SK-N-SH (cell line): ENCODE measurements around the gene TXNDC11. TPM values are rescaled to one million over a fixed set of nuclear protein-coding genes. Genes with fewer than 3 reads are reported as not detected.

Experiments
- CTCF ChIA-PET: fragments of 300-600, 350-600 bp; formaldehyde crosslinking; extraction: SDS; loops from one replicate; lab custom pipeline; 2021; lab: Yijun Ruan, JAX
- POLR2A ChIA-PET: fragments of 350-600 bp; sonication (Branson Sonifier 250); formaldehyde crosslinking; extraction: SDS; loops from one replicate; lab custom pipeline; 2020; ENCODE audit warnings: antibody characterized with exemption, inconsistent platforms; lab: Yijun Ruan, JAX
- DNase-seq: peaks from one replicate; pipeline ENCODE4 v3.0.0; 2012
- H2AFZ ChIP-seq: fragments of 200-600 bp; sonication (generic); 2 replicates; pipeline ENCODE4 v1.8.1; 2016; ENCODE audit warnings: antibody characterized with exemption, mild to moderate bottlenecking, low read depth
- H3F3A ChIP-seq: fragments of 200-600 bp; sonication (generic); replicated peaks from 2 replicates; pipeline ENCODE3; 2016; ENCODE audit warnings: antibody characterized with exemption, mild to moderate bottlenecking; ENCODE audit not compliant: insufficient read depth
- H3K27ac ChIP-seq, 2 experiments: fragments of 200-500 bp in 1 of 2; fragments of 200-600 bp in 1 of 2; sonication (Bioruptor generic) in 1 of 2; sonication (generic), shearing (Covaris generic) in 1 of 2; 2 replicates each; pipeline versions ENCODE4 v1.5.1 to v1.6.1; 2014 to 2016; ENCODE audit warnings: low read depth in 2 of 2, inconsistent platforms in 1 of 2, low read length in 1 of 2, mild to moderate bottlenecking in 1 of 2, mixed read lengths in 1 of 2
- H3K27me3 ChIP-seq: fragments of 200-600 bp; sonication (generic), shearing (Covaris generic); 2 replicates; pipeline ENCODE4 v1.6.1; 2016; ENCODE audit warnings: mixed run types; ENCODE audit not compliant: insufficient read depth
- H3K36me3 ChIP-seq, 2 experiments: fragments of 200-500 bp in 1 of 2; fragments of 200-600 bp in 1 of 2; sonication (Bioruptor generic) in 1 of 2; sonication (generic) in 1 of 2; replicated peaks in 1 of 2; 2 replicates each; pipeline versions ENCODE3 to v1.5.1; 2014 to 2016; ENCODE audit warnings: low read length in 1 of 2, mild to moderate bottlenecking in 1 of 2; ENCODE audit not compliant: insufficient read depth in 2 of 2, control insufficient read depth in 1 of 2
- H3K4me1 ChIP-seq, 2 experiments: fragments of 200-500 bp in 1 of 2; fragments of 200-600 bp in 1 of 2; sonication (Bioruptor generic) in 1 of 2; sonication (generic), shearing (Covaris generic) in 1 of 2; 2 replicates each; pipeline versions ENCODE4 v1.5.1 to v1.6.1; 2014 to 2016; ENCODE audit warnings: low read depth in 1 of 2, low read length in 1 of 2, mixed run types in 1 of 2; ENCODE audit not compliant: insufficient read depth in 2 of 2, control insufficient read depth in 1 of 2
- H3K4me2 ChIP-seq: fragments of 200-600 bp; sonication (generic), shearing (Covaris generic); 2 replicates; pipeline ENCODE4 v1.6.1; 2017; ENCODE audit warnings: mixed run types
- H3K4me3 ChIP-seq, 2 experiments: fragments of 200-500 bp in 1 of 2; fragments of 200-600 bp in 1 of 2; sonication (Bioruptor generic) in 1 of 2; sonication (generic), shearing (Covaris generic) in 1 of 2; 2 replicates each; pipeline versions ENCODE4 v1.5.1 to v1.8.1; 2014 to 2016; ENCODE audit warnings: low read depth in 2 of 2, inconsistent platforms in 1 of 2, low read length in 1 of 2, mild to moderate bottlenecking in 1 of 2, mixed read lengths in 1 of 2, moderate library complexity in 1 of 2
- H3K79me2 ChIP-seq: fragments of 200-600 bp; sonication (generic); 2 replicates; pipeline ENCODE4 v1.8.1; 2017; ENCODE audit warnings: mild to moderate bottlenecking; ENCODE audit not compliant: insufficient read depth
- H3K9ac ChIP-seq: fragments of 200-600 bp; sonication (generic); 2 replicates; pipeline ENCODE4 v1.6.1; 2017; ENCODE audit warnings: mixed run types
- H3K9me2 ChIP-seq: fragments of 200-600 bp; sonication (generic); 2 replicates; pipeline ENCODE4 v1.6.1; 2017; ENCODE audit warnings: mixed run types
- H3K9me3 ChIP-seq: fragments of 200-600 bp; sonication (generic); 2 replicates; pipeline ENCODE4 v1.6.1; 2017; ENCODE audit warnings: mixed run types, mild to moderate bottlenecking, moderate library complexity
- H4K20me1 ChIP-seq: fragments of 200-600 bp; sonication (generic); 2 replicates; pipeline ENCODE4 v1.6.1; 2017; ENCODE audit warnings: mild to moderate bottlenecking, mixed run types; ENCODE audit not compliant: insufficient read depth
- EP300 ChIP-seq, 2 experiments: IDR thresholded peaks; 2 replicates each; pipeline versions ENCODE4 v1.4.0 to v1.6.1; 2012; ENCODE audit warnings: borderline replicate concordance in 1 of 2, low read depth in 1 of 2, low read length in 1 of 2
- FOXJ3 ChIP-seq: sonication (generic); formaldehyde crosslinking; IDR thresholded peaks from 2 replicates; pipeline ENCODE4 v1.5.1; 2020; ENCODE audit warnings: mild to moderate bottlenecking, missing genetic modification reagents
- FOXM1 ChIP-seq: IDR thresholded peaks from 2 replicates; pipeline ENCODE4 v1.4.0; 2012; ENCODE audit warnings: low read depth, mild to moderate bottlenecking
- GABPA ChIP-seq: IDR thresholded peaks from 2 replicates; pipeline ENCODE4 v1.4.0; 2012; ENCODE audit warnings: low read depth, mild to moderate bottlenecking
- JUND ChIP-seq: IDR thresholded peaks from 2 replicates; pipeline ENCODE4 v1.4.0; 2012
- MEF2A ChIP-seq: IDR thresholded peaks from 2 replicates; pipeline ENCODE4 v1.4.0; 2012; ENCODE audit warnings: low read depth, borderline replicate concordance
- MXI1 ChIP-seq: IDR thresholded peaks from 2 replicates; pipeline ENCODE4 v1.6.1; 2012; ENCODE audit warnings: mild to moderate bottlenecking, low read depth, low read length, improper control_type of control experiment
- RAD21 ChIP-seq: IDR thresholded peaks from 2 replicates; pipeline ENCODE4 v1.6.1; 2012; ENCODE audit warnings: mild to moderate bottlenecking, low read length
- RCOR1 ChIP-seq: fragments of 150-350 bp; IDR thresholded peaks from 2 replicates; pipeline ENCODE4 v1.6.1; 2017; ENCODE audit warnings: antibody characterized with exemption, low read length
- RXRA ChIP-seq: IDR thresholded peaks from 2 replicates; pipeline ENCODE4 v1.4.0; 2012; ENCODE audit warnings: low read depth, mild to moderate bottlenecking, borderline replicate concordance
- TAF1 ChIP-seq: IDR thresholded peaks from 2 replicates; pipeline ENCODE4 v1.6.1; 2012; ENCODE audit warnings: low read depth, mild to moderate bottlenecking, low read length, moderate library complexity, borderline replicate concordance
- TEAD4 ChIP-seq: IDR thresholded peaks from 2 replicates; pipeline ENCODE4 v1.4.0; 2012; ENCODE audit warnings: mild to moderate bottlenecking, borderline replicate concordance; ENCODE audit not compliant: insufficient read depth
- YY1 ChIP-seq: IDR thresholded peaks from 2 replicates; pipeline ENCODE4 v1.4.0; 2012; ENCODE audit warnings: low read depth, mild to moderate bottlenecking
- WGBS: methylation state at CpG from one replicate; pipeline ENCODE4 v1.1.6; 2017; ENCODE audit warnings: low lambda C conversion rate; 5-methylcytosine and 5-hydroxymethylcytosine counted together
- polyA plus RNA-seq, 3 experiments: library from polyadenylated mRNA; depleted of rRNA; stranded (reverse); fragments of >200 nt; gene quantifications; 2 replicates each; pipeline ENCODE4 v1.2.3, GENCODE V29; 2012
- TF ChIP-seq, protein P1 (sequence below): IDR thresholded peaks from 2 replicates; pipeline ENCODE4 v1.6.1; 2012; ENCODE audit warnings: mild to moderate bottlenecking, low read depth, low read length, moderate library complexity

The TXNDC11 gene
- polyA plus RNA-seq, 1 of the 3 experiments (the other 2 are of a cell fraction): 37.0 TPM

DNA sequence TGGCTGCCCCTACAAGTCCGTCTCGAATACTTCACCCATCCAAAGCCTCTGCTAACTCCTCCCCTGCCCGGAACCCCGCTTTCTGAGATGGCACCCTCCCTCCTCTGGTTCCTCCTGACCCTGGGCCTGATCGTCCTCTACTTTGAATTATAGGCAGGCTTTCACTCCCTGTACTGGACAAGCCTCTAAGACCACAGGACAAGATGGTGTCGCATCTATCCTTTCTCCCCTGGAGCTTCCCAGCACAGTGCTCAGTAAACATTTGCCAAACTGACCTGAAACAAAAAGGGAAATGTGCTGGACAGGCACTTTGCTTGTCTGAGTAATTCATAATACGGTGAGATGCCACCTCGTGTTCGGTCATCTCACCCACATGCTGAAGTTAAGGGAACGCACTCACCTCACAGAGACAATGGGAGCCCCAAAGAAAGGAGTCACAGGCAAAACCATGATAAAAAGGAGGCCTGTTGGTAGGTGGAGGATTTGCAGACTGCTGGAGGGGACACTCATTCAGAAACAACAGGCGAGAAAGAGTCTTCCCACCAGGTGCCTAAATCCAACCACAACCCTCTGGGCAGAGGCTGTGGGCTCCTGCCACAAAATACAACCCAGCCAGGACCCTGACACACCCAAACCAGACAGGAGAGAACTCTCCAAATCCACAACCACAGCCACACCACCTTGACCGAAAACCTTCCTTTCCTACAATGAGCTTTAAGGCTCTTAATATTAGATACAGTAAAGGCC is 46.2 kb downstream of the TXNDC11 start:
- Histone ChIP-seq H3K9ac (no peak overlapping the region), H3K27me3 (no peaks in the 10 kb centered on the region), H3K79me2 (peaks cover 18% of the 10 kb centered on the region; the same call in 1 of the 2 replicates), H3K9me3 (no peaks in the 10 kb centered on the region), H3K4me1 (no peaks in the 10 kb centered on the region; a peak in 1 of 4 replicates), H3K9me2 (no peaks in the 10 kb centered on the region), H3K4me2 (no peak overlapping the region), H2AFZ (no peak overlapping the region), H3F3A (no peaks in the 10 kb centered on the region), H4K20me1 (no peaks in the 10 kb centered on the region), H3K27ac (no peak overlapping the region), H3K36me3 (peaks cover 26 to 65% of the 10 kb centered on the region in 2 experiments), H3K4me3 (no peak overlapping the region)
- CTCF ChIA-PET: interaction anchor here (0.8 to 2.1 kb wide), 2 partner anchors 14 to 18 kb away, joined by 3 to 12 read pairs; no protein-coding TSS in a partner anchor
- POLR2A ChIA-PET: no interaction called here
- TF ChIP-seq FOXJ3 (no peak), FOXM1 (no peak), GABPA (no peak), RCOR1 (no peak), YY1 (no peak), EP300 (IDR thresholded peaks at IDR 0.05; ENCODE audit: borderline replicate concordance in 1 of 2, low read depth in 1 of 2, low read length in 1 of 2) (no peak), TEAD4 (no peak), TAF1 (no peak), RXRA (no peak), MXI1 (no peak)
- TF ChIP-seq, protein P1, sequence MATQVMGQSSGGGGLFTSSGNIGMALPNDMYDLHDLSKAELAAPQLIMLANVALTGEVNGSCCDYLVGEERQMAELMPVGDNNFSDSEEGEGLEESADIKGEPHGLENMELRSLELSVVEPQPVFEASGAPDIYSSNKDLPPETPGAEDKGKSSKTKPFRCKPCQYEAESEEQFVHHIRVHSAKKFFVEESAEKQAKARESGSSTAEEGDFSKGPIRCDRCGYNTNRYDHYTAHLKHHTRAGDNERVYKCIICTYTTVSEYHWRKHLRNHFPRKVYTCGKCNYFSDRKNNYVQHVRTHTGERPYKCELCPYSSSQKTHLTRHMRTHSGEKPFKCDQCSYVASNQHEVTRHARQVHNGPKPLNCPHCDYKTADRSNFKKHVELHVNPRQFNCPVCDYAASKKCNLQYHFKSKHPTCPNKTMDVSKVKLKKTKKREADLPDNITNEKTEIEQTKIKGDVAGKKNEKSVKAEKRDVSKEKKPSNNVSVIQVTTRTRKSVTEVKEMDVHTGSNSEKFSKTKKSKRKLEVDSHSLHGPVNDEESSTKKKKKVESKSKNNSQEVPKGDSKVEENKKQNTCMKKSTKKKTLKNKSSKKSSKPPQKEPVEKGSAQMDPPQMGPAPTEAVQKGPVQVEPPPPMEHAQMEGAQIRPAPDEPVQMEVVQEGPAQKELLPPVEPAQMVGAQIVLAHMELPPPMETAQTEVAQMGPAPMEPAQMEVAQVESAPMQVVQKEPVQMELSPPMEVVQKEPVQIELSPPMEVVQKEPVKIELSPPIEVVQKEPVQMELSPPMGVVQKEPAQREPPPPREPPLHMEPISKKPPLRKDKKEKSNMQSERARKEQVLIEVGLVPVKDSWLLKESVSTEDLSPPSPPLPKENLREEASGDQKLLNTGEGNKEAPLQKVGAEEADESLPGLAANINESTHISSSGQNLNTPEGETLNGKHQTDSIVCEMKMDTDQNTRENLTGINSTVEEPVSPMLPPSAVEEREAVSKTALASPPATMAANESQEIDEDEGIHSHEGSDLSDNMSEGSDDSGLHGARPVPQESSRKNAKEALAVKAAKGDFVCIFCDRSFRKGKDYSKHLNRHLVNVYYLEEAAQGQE: no peak
- no peak for DNase-seq
- WGBS: 97% methylated on average over 12 of the region's 12 CpGs

DNA sequence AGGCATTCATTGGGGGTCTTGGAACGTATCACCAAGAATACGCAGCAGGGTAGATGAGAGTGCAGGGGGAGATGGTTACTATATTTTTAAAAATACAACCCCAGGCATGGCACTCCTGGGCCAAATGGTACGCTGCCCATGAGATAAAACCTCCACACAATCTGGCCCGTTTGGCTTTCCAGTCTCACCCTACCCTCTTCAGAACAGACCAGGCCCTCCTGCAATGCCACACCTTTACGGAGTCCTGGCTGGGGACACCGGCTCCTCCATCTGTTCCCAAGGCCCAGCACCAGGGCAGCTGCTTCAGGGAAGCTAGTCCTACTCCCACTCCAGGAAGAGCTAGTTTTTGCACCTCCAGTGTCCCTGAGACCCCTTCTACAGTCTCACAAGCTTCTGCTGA is 50.0 kb downstream of the TXNDC11 start:
- H3K9me3 ChIP-seq: no peaks in the 10 kb centered on the region
- DNase-seq: no peak
- TF ChIP-seq RAD21 (no peak), MEF2A (no peak), FOXM1 (no peak), JUND (no peak)
- TF ChIP-seq, all 33 proteins: peak for 0
- Histone ChIP-seq H3K27me3 (no peaks in the 10 kb centered on the region), H2AFZ (no peak overlapping the region), H3K79me2 (peaks cover 21% of the 10 kb centered on the region; the same call in 1 of the 2 replicates), H3K9ac (no peak overlapping the region), H3K4me1 (peaks cover 2 to 14% of the 10 kb centered on the region in 2 experiments; a peak in 2 of 4 replicates), H3F3A (no peaks in the 10 kb centered on the region), H3K4me2 (no peak overlapping the region), H3K4me3 (no peak overlapping the region), H3K36me3 (peaks cover 29 to 60% of the 10 kb centered on the region in 2 experiments), H3K27ac (no peak overlapping the region), H3K9me2 (no peaks in the 10 kb centered on the region), H4K20me1 (no peaks in the 10 kb centered on the region)
- CTCF ChIA-PET: no interaction called here
- POLR2A ChIA-PET: interaction anchor here (0.6 kb wide), 1 partner anchor 346 kb away, joined by 3 read pairs; no protein-coding TSS in a partner anchor
- 97% methylated on average over 4 of the region's 6 CpGs for WGBS
